ENCODE data around the gene CCHCR1. TPM values are rescaled to one million over a fixed set of nuclear protein-coding genes. Genes with fewer than 3 reads are reported as not detected.

The CCHCR1 gene
- total RNA-seq, 1 donor from 2014 or later: 14.5 TPM

- Histone ChIP-seq H3K36me3 (ENCODE audit: control insufficient read depth, insufficient read depth, low read length) (no peaks in the 10 kb centered on the region), H3K4me3 (ENCODE audit: low read depth, low read length) (no peak overlapping the region), H3K27me3 (ENCODE audit: control insufficient read depth, insufficient read depth, low read length) (no peaks in the 10 kb centered on the region)
- no peak for TF ChIP-seq CTCF (IDR thresholded peaks at IDR 0.05; ENCODE audit: insufficient read depth, low read length, severe bottlenecking)
- DNase-seq (ENCODE audit: low read depth) (no peak), FAIRE-seq (no peak)
Measured at GRCh38 chr6:31135710-31136109, 21.9 kb downstream of the CCHCR1 start.

GRCh38 chr6:31132806-31133205, 24.8 kb downstream of the CCHCR1 start:
- H3K4me3 ChIP-seq (ENCODE audit: low read depth, low read length): no peak overlapping the region
- no peaks in the 10 kb centered on the region for H3K36me3 ChIP-seq (ENCODE audit: control insufficient read depth, insufficient read depth, low read length)
- no peak for TF ChIP-seq CTCF (IDR thresholded peaks at IDR 0.05; ENCODE audit: insufficient read depth, low read length, severe bottlenecking)
- DNase-seq (ENCODE audit: low read depth) (no peak), FAIRE-seq (no peak)
- no peaks in the 10 kb centered on the region for H3K27me3 ChIP-seq (ENCODE audit: control insufficient read depth, insufficient read depth, low read length)

- no peaks in the 10 kb centered on the region for H3K27me3 ChIP-seq (ENCODE audit: control insufficient read depth, insufficient read depth, low read length)
- no peak for TF ChIP-seq CTCF (IDR thresholded peaks at IDR 0.05; ENCODE audit: insufficient read depth, low read length, severe bottlenecking)
- no peak overlapping the region for H3K4me3 ChIP-seq (ENCODE audit: low read depth, low read length)
- DNase-seq (ENCODE audit: low read depth): no peak
- no peak for FAIRE-seq
- peaks cover 1% of the 10 kb centered on the region for H3K36me3 ChIP-seq (ENCODE audit: control insufficient read depth, insufficient read depth, low read length)
Measured at GRCh38 chr6:31131595-31131994, 26.0 kb downstream of the CCHCR1 start.

- no peak for FAIRE-seq
- H3K36me3 ChIP-seq (ENCODE audit: control insufficient read depth, insufficient read depth, low read length): peaks cover 1% of the 10 kb centered on the region
- no peak for TF ChIP-seq CTCF (IDR thresholded peaks at IDR 0.05; ENCODE audit: insufficient read depth, low read length, severe bottlenecking)
- no peak for DNase-seq (ENCODE audit: low read depth)
- H3K27me3 ChIP-seq (ENCODE audit: control insufficient read depth, insufficient read depth, low read length): no peaks in the 10 kb centered on the region
- H3K4me3 ChIP-seq (ENCODE audit: low read depth, low read length): no peak overlapping the region
Measured at GRCh38 chr6:31130751-31131150, 26.9 kb downstream of the CCHCR1 start.

- Histone ChIP-seq H3K36me3 (ENCODE audit: control insufficient read depth, insufficient read depth, low read length) (peaks cover 1% of the 10 kb centered on the region), H3K27me3 (ENCODE audit: control insufficient read depth, insufficient read depth, low read length) (no peaks in the 10 kb centered on the region), H3K4me3 (ENCODE audit: low read depth, low read length) (no peak overlapping the region)
- TF ChIP-seq CTCF (IDR thresholded peaks at IDR 0.05; ENCODE audit: insufficient read depth, low read length, severe bottlenecking): no peak
- DNase-seq (ENCODE audit: low read depth): peak; percentile 25
- FAIRE-seq: no peak
Measured at GRCh38 chr6:31129130-31129529, 28.5 kb downstream of the CCHCR1 start.

- DNase-seq (ENCODE audit: low read depth): peak; percentile 52
- FAIRE-seq: no peak
- H3K36me3 ChIP-seq (ENCODE audit: control insufficient read depth, insufficient read depth, low read length): peaks cover 1% of the 10 kb centered on the region
- TF ChIP-seq CTCF (IDR thresholded peaks at IDR 0.05; ENCODE audit: insufficient read depth, low read length, severe bottlenecking): peak; percentile 94
- H3K27me3 ChIP-seq (ENCODE audit: control insufficient read depth, insufficient read depth, low read length): no peaks in the 10 kb centered on the region
- no peak overlapping the region for H3K4me3 ChIP-seq (ENCODE audit: low read depth, low read length)
Measured at GRCh38 chr6:31128093-31128676, 29.4 kb downstream of the CCHCR1 start.

Data from bronchial epithelial cell (primary cell).